GM12878 (cell line): ENCODE results near the gene MAGEA11. TPM values are rescaled to one million over a fixed set of nuclear protein-coding genes. Genes with fewer than 3 reads are reported as not detected.

Experiments
- ATAC-seq: fragments of 200-7000 bp; cut with Tn5 transposase; 3 replicates; pipeline ENCODE4 v1.9.1; 2020; ENCODE audit warnings: mild to moderate bottlenecking, moderate library complexity
- BruUV-seq: library from RNA; stranded (reverse); fragments of 400-500 nt; replicated peaks from 2 replicates; lab custom pipeline; 2021; lab: Mats Ljungman, UMichigan
- CTCF ChIA-PET: fragments of 300-600 bp; sonication (Branson Sonifier 250); formaldehyde crosslinking; extraction: SDS; loops from one replicate; lab custom pipeline; 2021; ENCODE audit warnings: inconsistent platforms; lab: Yijun Ruan, JAX
- POLR2A ChIA-PET: fragments of 350-600 bp; formaldehyde crosslinking; extraction: SDS; loops from one replicate; lab custom pipeline; 2021; ENCODE audit warnings: inconsistent platforms; lab: Charles Lee
- RAD21 ChIA-PET: fragments of 300-600 bp; sonication (Branson Sonifier 250); formaldehyde crosslinking; loops from one replicate; lab custom pipeline; 2023; ENCODE audit warnings: antibody characterized with exemption; ENCODE audit not compliant: unreplicated experiment; lab: Charles Lee
- SMC1A ChIA-PET: fragments of 300-600 bp; sonication (Branson Sonifier 250); formaldehyde crosslinking; loops from one replicate; lab custom pipeline; 2023; ENCODE audit not compliant: unreplicated experiment, uncharacterized antibody; lab: Charles Lee
- DNase-seq: peaks from one replicate; pipeline ENCODE4 v3.0.0-alpha.2; 2011; ENCODE audit warnings: low read depth, low spot score
- FAIRE-seq: peaks from 3 replicates; lab custom pipeline; 2011; peaks lifted over from hg19 to GRCh38; lab: Jason Lieb, UNC
- H2AFZ ChIP-seq: 2 replicates; pipeline ENCODE4 v1.6.0; 2011; ENCODE audit warnings: low read depth, low read length, control low read depth; ENCODE audit not compliant: control insufficient read depth
- H3K27ac ChIP-seq: 2 replicates; pipeline ENCODE4 v1.5.1; 2011; ENCODE audit warnings: control low read depth; ENCODE audit not compliant: control insufficient read depth, insufficient read depth
- H3K27me3 ChIP-seq, 2 experiments: replicated peaks in 1 of 2; 2 replicates each; pipeline versions ENCODE4 v1.6.0 to v1.6.1; 2011; ENCODE audit warnings: low read length in 1 of 2; ENCODE audit not compliant: control insufficient read depth in 2 of 2, insufficient read depth in 2 of 2
- H3K36me3 ChIP-seq, 2 experiments: 2 replicates each; pipeline ENCODE4 v1.5.1; 2011; ENCODE audit warnings: low read length in 1 of 2; ENCODE audit not compliant: control insufficient read depth in 2 of 2, insufficient read depth in 2 of 2
- H3K4me1 ChIP-seq: 2 replicates; pipeline ENCODE4 v1.6.1; 2011; ENCODE audit warnings: mild to moderate bottlenecking, low read length, moderate library complexity, mixed read lengths; ENCODE audit not compliant: control insufficient read depth, insufficient read depth
- H3K4me2 ChIP-seq: 2 replicates; pipeline ENCODE4 v1.6.0; 2011; ENCODE audit warnings: control low read depth; ENCODE audit not compliant: control insufficient read depth, insufficient read depth
- H3K4me3 ChIP-seq: fragments of 200-600 bp; sonication (generic); 2 replicates; pipeline ENCODE4 v1.5.1; 2016
- H3K79me2 ChIP-seq: 2 replicates; pipeline ENCODE4 v1.6.0; 2011; ENCODE audit warnings: low read length; ENCODE audit not compliant: control insufficient read depth, insufficient read depth
- H3K9ac ChIP-seq: 2 replicates; pipeline ENCODE4 v1.8.0; 2011; ENCODE audit warnings: low read length, control low read depth, mixed read lengths; ENCODE audit not compliant: control insufficient read depth, insufficient read depth
- H3K9me3 ChIP-seq: replicated peaks from 3 replicates; pipeline ENCODE4 v1.5.1; 2011; ENCODE audit warnings: mild to moderate bottlenecking, low read length; ENCODE audit not compliant: control insufficient read depth, insufficient read depth
- H4K20me1 ChIP-seq: 2 replicates; pipeline ENCODE4 v1.6.0; 2011; ENCODE audit not compliant: control insufficient read depth, insufficient read depth
- CEBPZ ChIP-seq: fragments of 150-350 bp; IDR thresholded peaks from 2 replicates; pipeline ENCODE4 v1.6.1; 2016; ENCODE audit warnings: low read depth, low read length
- GATAD2B ChIP-seq: fragments of 450-650 bp; conservative IDR thresholded peaks from 2 replicates; pipeline ENCODE4 v1.6.1; 2017; ENCODE audit warnings: low read depth, mild to moderate bottlenecking, moderate library complexity
- PAX8 ChIP-seq: fragments of 450-650 bp; IDR thresholded peaks from 2 replicates; pipeline ENCODE4 v1.6.1; 2017; ENCODE audit warnings: mild to moderate bottlenecking, moderate library complexity
- REST ChIP-seq: IDR thresholded peaks from 2 replicates; pipeline ENCODE4 v1.6.1; 2012; ENCODE audit warnings: mild to moderate bottlenecking, low read depth, low read length
- STAT3 ChIP-seq: IDR thresholded peaks from 2 replicates; pipeline ENCODE4 v1.6.1; 2011; ENCODE audit warnings: low read depth, low read length, improper control_type of control experiment
- WRNIP1 ChIP-seq: IDR thresholded peaks from 2 replicates; pipeline ENCODE4 v1.6.1; 2011; ENCODE audit warnings: low read depth, low read length, improper control_type of control experiment, borderline replicate concordance
- ZNF592 ChIP-seq: fragments of 450-650 bp; IDR thresholded peaks from 2 replicates; pipeline ENCODE4 v1.6.1; 2017; ENCODE audit warnings: mild to moderate bottlenecking, moderate library complexity
- WGBS: methylation state at CpG from one replicate; pipeline ENCODE4 v1.1.6; 2016; ENCODE audit warnings: low lambda C conversion rate; ENCODE audit not compliant: insufficient replicate concordance, insufficient coverage; ENCODE audit errors: missing lambda C conversion rate; 5-methylcytosine and 5-hydroxymethylcytosine counted together
- in situ Hi-C: fragments of 300-500 bp; cut with MboI; formaldehyde crosslinking; loops from 9 replicates; pipeline ENCODE4 v1.14.3; 2018; ENCODE audit warnings: mixed read lengths
- intact Hi-C: fragments of 100-400 bp; cut with micrococcal nuclease; formaldehyde crosslinking; loops from one replicate; pipeline ENCODE4 v1.14.2; 2022; ENCODE audit not compliant: unreplicated experiment
- polyA plus RNA-seq, 11 experiments: library from polyadenylated mRNA; depleted of rRNA in 4 of 11; unstranded in 6 of 11; stranded (reverse) in 5 of 11; fragments of >200 nt; fragmentation: Nextera tagmentation in 4 of 11; fragmentation: Illumina TruSeq in 1 of 11; extraction: Ambion mirVana in 4 of 11; extraction: Trizol in 1 of 11; gene quantifications; 1 replicate in 1 of 11; 2 replicates in 10 of 11; pipeline versions ENCODE4 v1.2.1 to v1.2.3, GENCODE V29; 2011 to 2016; ENCODE audit warnings: inconsistent platforms in 2 of 11, missing spikeins in 2 of 11, low read depth in 1 of 11
- total RNA-seq, 4 experiments: library from RNA; depleted of rRNA in 3 of 4; stranded (reverse); fragments of >200 nt in 3 of 4; fragmentation: Illumina TruSeq in 1 of 4; extraction: Trizol in 1 of 4; gene quantifications; 2 replicates each; pipeline versions ENCODE4 v1.2.1 to v1.2.3, GENCODE V29; 2013 to 2021

MAGEA11 gene
- total and polyA plus RNA-seq, 10 of the 15 experiments (the other 5 are each of a cell fraction or from before 2014, with no cell fraction given) = 0.07 TPM; not detected in 9

GRCh38 chrX:149682956-149683947 lies 28.6 kb upstream of the MAGEA11 start:
- intact Hi-C loops (no loop called here), in situ Hi-C loops (no loop called here)
- CTCF ChIA-PET = interaction anchor here (1.0 kb wide), 1 partner anchor 171 kb away, joined by 3 read pairs; no protein-coding TSS in a partner anchor
- no peaks in the 10 kb centered on the region for H3K36me3 ChIP-seq
- no peaks in the 10 kb centered on the region for H4K20me1 ChIP-seq
- SMC1A ChIA-PET = interaction anchor here (0.6 kb wide), 1 partner anchor 141 kb away, joined by 3 read pairs; no protein-coding TSS in a partner anchor
- no peaks in the 10 kb centered on the region for H3K79me2 ChIP-seq
- POLR2A ChIA-PET = no interaction called here
- WGBS = 36% methylated on average over 9 of the region's 9 CpGs
- DNase-seq (no peak), FAIRE-seq (no peak)
- no peaks in the 10 kb centered on the region for H3K27me3 ChIP-seq
- H2AFZ ChIP-seq = no peak overlapping the region
- no TSS peak for BruUV-seq
- no peak overlapping the region for H3K4me3 ChIP-seq
- H3K4me1 ChIP-seq = no peaks in the 10 kb centered on the region
- RAD21 ChIA-PET = no interaction called here
- no peaks in the 10 kb centered on the region for H3K9me3 ChIP-seq
- TF ChIP-seq CEBPZ (no peak), WRNIP1 (no peak), REST (no peak), PAX8 (no peak), ZNF592 (no peak), STAT3 (no peak), GATAD2B (no peak)
- TF ChIP-seq, all 136 proteins: peak for 0
- Histone ChIP-seq H3K27ac (no peak overlapping the region), H3K9ac (no peak overlapping the region), H3K4me2 (no peak overlapping the region)
- ATAC-seq = no peak
